ENCODE measurements around the gene UGCG.

- TF ChIP-seq GATA3 (IDR thresholded peaks at IDR 0.05; ENCODE audit: low read depth, low read length) (no peak), GATA2 (IDR thresholded peaks at IDR 0.05; ENCODE audit: low read depth, low read length) (no peak)
These were observed 29.6 kb upstream of the UGCG start for GRCh38 chr9:111866976-111867375.

Measured in SH-SY5Y (cell line).